HepG2 (cell line): Measurements from ENCODE around the gene WDR26. TPM values are rescaled to one million over a fixed set of nuclear protein-coding genes. Genes with fewer than 3 reads are reported as not detected.

ENCODE experiments used
- ATAC-seq: fragments of 200-7000 bp; cut with Tn5 transposase; 3 replicates; pipeline ENCODE4 v1.9.1; 2020; ENCODE audit warnings: mild to moderate bottlenecking, moderate library complexity
- Bru-seq: library from RNA; stranded (reverse); fragments of 400-500 nt; gene quantifications from one replicate; lab custom pipeline; 2021; lab: Mats Ljungman, UMichigan
- BruChase-seq, 2 experiments: library from RNA; stranded (reverse); fragments of 400-500 nt; gene quantifications; one replicate each; lab custom pipeline; 2021; lab: Mats Ljungman, UMichigan
- BruUV-seq: library from RNA; stranded (reverse); fragments of 400-500 nt; replicated peaks from 2 replicates; lab custom pipeline; 2021; lab: Mats Ljungman, UMichigan
- CTCF ChIA-PET: fragments of 300-600 bp; formaldehyde crosslinking; extraction: SDS; loops from one replicate; lab custom pipeline; 2021; ENCODE audit warnings: low total read pairs, inconsistent platforms, low intra/inter-chr PET ratio; lab: Yijun Ruan, JAX
- POLR2A ChIA-PET: fragments of 350-600 bp; sonication (Branson Sonifier 250); formaldehyde crosslinking; loops from one replicate; lab custom pipeline; 2020; ENCODE audit warnings: antibody characterized with exemption, inconsistent platforms; lab: Yijun Ruan, JAX
- DNase-seq: peaks from one replicate; pipeline ENCODE4 v3.0.0-alpha.2; 2015; ENCODE audit warnings: low spot score
- FAIRE-seq: peaks from 3 replicates; lab custom pipeline; 2011; peaks lifted over from hg19 to GRCh38; lab: Jason Lieb, UNC
- H2AFZ ChIP-seq: one replicate; pipeline ENCODE4 v1.6.1; 2011; ENCODE audit warnings: low read length, inconsistent platforms
- H3K27ac ChIP-seq: fragments of 300-600 bp; 3 replicates; pipeline ENCODE4 v1.8.0; 2011; ENCODE audit warnings: mixed run types, mild to moderate bottlenecking, mixed read lengths, low read length, inconsistent platforms; ENCODE audit not compliant: insufficient read depth; ENCODE audit errors: extremely low read length
- H3K27me3 ChIP-seq, 2 experiments: fragments of 200-600 bp in 1 of 2; 2 replicates in 1 of 2; 3 replicates in 1 of 2; pipeline versions ENCODE4 v1.6.0 to v1.8.0; 2011; ENCODE audit warnings: low read length in 2 of 2, mild to moderate bottlenecking in 2 of 2, moderate library complexity in 2 of 2, inconsistent platforms in 1 of 2; ENCODE audit not compliant: insufficient read depth in 2 of 2, control insufficient read depth in 1 of 2
- H3K36me3 ChIP-seq, 2 experiments: fragments of 200-600 bp in 1 of 2; replicated peaks in 1 of 2; 2 replicates in 1 of 2; 3 replicates in 1 of 2; pipeline versions ENCODE4 v1.5.1 to v1.8.0; 2011; ENCODE audit warnings: low read length in 2 of 2, inconsistent platforms in 1 of 2; ENCODE audit not compliant: insufficient read depth in 2 of 2, control insufficient read depth in 1 of 2
- H3K4me1 ChIP-seq: 2 replicates; pipeline ENCODE4 v1.5.1; 2012; ENCODE audit warnings: low read length, inconsistent platforms; ENCODE audit not compliant: insufficient read depth
- H3K4me2 ChIP-seq: 2 replicates; pipeline ENCODE4 v1.6.0; 2011; ENCODE audit warnings: low read depth, low read length, inconsistent platforms
- H3K4me3 ChIP-seq, 3 experiments: fragments of 200-600 bp in 1 of 3; sonication (generic), shearing (Covaris generic) in 1 of 3; replicated peaks in 1 of 3; 2 replicates each; pipeline ENCODE4 v1.5.1; 2011 to 2016; ENCODE audit warnings: low read length in 3 of 3, inconsistent platforms in 2 of 3, low read depth in 2 of 3, mild to moderate bottlenecking in 2 of 3, control low read depth in 1 of 3, mixed read lengths in 1 of 3; ENCODE audit not compliant: insufficient read depth in 1 of 3
- H3K79me2 ChIP-seq: one replicate; pipeline ENCODE4 v1.6.1; 2011; ENCODE audit warnings: low read length, inconsistent platforms; ENCODE audit not compliant: insufficient read depth
- H3K9ac ChIP-seq: 2 replicates; pipeline ENCODE4 v1.6.0; 2011; ENCODE audit warnings: mild to moderate bottlenecking, low read depth, low read length, inconsistent platforms; ENCODE audit not compliant: insufficient read depth
- H3K9me3 ChIP-seq: 2 replicates; pipeline ENCODE4 v1.5.1; 2012; ENCODE audit warnings: mild to moderate bottlenecking, low read length
- H4K20me1 ChIP-seq: 2 replicates; pipeline ENCODE4 v1.6.0; 2011; ENCODE audit warnings: inconsistent platforms, mild to moderate bottlenecking, low read length, moderate library complexity; ENCODE audit not compliant: insufficient read depth
- AHR ChIP-seq: IDR thresholded peaks from 2 replicates; pipeline ENCODE4 v1.6.1; 2018; ENCODE audit warnings: missing genetic modification reagents, missing compliant biosample characterization
- BATF2 ChIP-seq: sonication (generic); formaldehyde crosslinking; IDR thresholded peaks from 2 replicates; pipeline ENCODE4 v1.8.0; 2022; ENCODE audit warnings: mild to moderate bottlenecking, missing genetic modification reagents, moderate library complexity
- CENPX ChIP-seq: sonication (generic); formaldehyde crosslinking; IDR thresholded peaks from 2 replicates; pipeline ENCODE4 v1.9.0; 2021; ENCODE audit warnings: mild to moderate bottlenecking, missing genetic modification reagents, moderate library complexity
- NFYC ChIP-seq: IDR thresholded peaks from 2 replicates; pipeline ENCODE4 v1.6.1; 2016; ENCODE audit warnings: missing genetic modification reagents, missing compliant biosample characterization
- POLR2A ChIP-seq, 2 experiments: IDR thresholded peaks; 2 replicates each; pipeline ENCODE4 v1.6.1; 2011; ENCODE audit warnings: low read depth in 2 of 2, low read length in 2 of 2, mild to moderate bottlenecking in 1 of 2, moderate library complexity in 1 of 2; ENCODE audit not compliant: insufficient read depth in 1 of 2
- SCMH1 ChIP-seq: sonication (generic); formaldehyde crosslinking; IDR thresholded peaks from 2 replicates; pipeline ENCODE4 v1.9.0; 2021; ENCODE audit warnings: missing genetic modification reagents, mild to moderate bottlenecking, borderline replicate concordance
- ZBTB25 ChIP-seq: IDR thresholded peaks from 2 replicates; pipeline ENCODE4 v1.6.1; 2018; ENCODE audit warnings: missing genetic modification reagents
- ZFP62 ChIP-seq: sonication (generic); formaldehyde crosslinking; IDR thresholded peaks from 2 replicates; pipeline ENCODE4 v1.4.0; 2020; ENCODE audit warnings: missing genetic modification reagents
- ZNF430 ChIP-seq: sonication (generic); formaldehyde crosslinking; IDR thresholded peaks from 2 replicates; pipeline ENCODE4 v1.9.0; 2021; ENCODE audit warnings: mild to moderate bottlenecking, missing genetic modification reagents
- ZNF431 ChIP-seq: sonication (generic); formaldehyde crosslinking; IDR thresholded peaks from 2 replicates; pipeline ENCODE4 v1.9.0; 2022; ENCODE audit warnings: missing genetic modification reagents, low read depth, mild to moderate bottlenecking, borderline replicate concordance
- ZNF564 ChIP-seq: sonication (generic); formaldehyde crosslinking; IDR thresholded peaks from 2 replicates; pipeline ENCODE4 v1.8.1; 2023; ENCODE audit warnings: mild to moderate bottlenecking, missing genetic modification reagents
- ZNF616 ChIP-seq: sonication (generic); formaldehyde crosslinking; IDR thresholded peaks from 2 replicates; pipeline ENCODE4 v1.5.0; 2020; ENCODE audit warnings: low read depth, mild to moderate bottlenecking, missing genetic modification reagents
- ZNF619 ChIP-seq: sonication (generic); formaldehyde crosslinking; IDR thresholded peaks from 2 replicates; pipeline ENCODE4 v1.4.0; 2020; ENCODE audit warnings: mild to moderate bottlenecking, missing genetic modification reagents
- ZNF660 ChIP-seq: sonication (generic); formaldehyde crosslinking; IDR thresholded peaks from 2 replicates; pipeline ENCODE4 v1.5.1; 2020; ENCODE audit warnings: mild to moderate bottlenecking, low read depth, missing genetic modification reagents, borderline replicate concordance
- ZNF720 ChIP-seq: sonication (generic); formaldehyde crosslinking; IDR thresholded peaks from 2 replicates; pipeline ENCODE4 v1.4.0; 2020; ENCODE audit warnings: missing genetic modification reagents
- ZNF740 ChIP-seq: sonication (generic); formaldehyde crosslinking; IDR thresholded peaks from 2 replicates; pipeline ENCODE4 v1.4.0; 2020; ENCODE audit warnings: missing genetic modification reagents
- ZSCAN31 ChIP-seq: sonication (generic); formaldehyde crosslinking; IDR thresholded peaks from 2 replicates; pipeline ENCODE4 v1.5.0; 2020; ENCODE audit warnings: low read depth, mild to moderate bottlenecking, missing genetic modification reagents
- WGBS: methylation state at CpG from one replicate; pipeline ENCODE4 v1.1.6; 2017; ENCODE audit warnings: low lambda C conversion rate; 5-methylcytosine and 5-hydroxymethylcytosine counted together
- in situ Hi-C: cut with HindIII; loops from 2 replicates; pipeline ENCODE4 v1.10.0; 2017; ENCODE audit warnings: low pct_unique_long_range_greater_than_20kb; ENCODE audit not compliant: extremely low pct_ligation_motif_present
- intact Hi-C: fragments of 100-400 bp; cut with micrococcal nuclease; formaldehyde crosslinking; loops from one replicate; pipeline ENCODE4 v1.10.0; 2022; ENCODE audit not compliant: unreplicated experiment
- long read RNA-seq, 2 experiments: library from RNA in 1 of 2; library from polyadenylated mRNA in 1 of 2; stranded (forward) in 1 of 2; unstranded in 1 of 2; transcript quantifications; one replicate each; pipeline ENCODE4 v2.0.0, GENCODE V29; 2019 to 2022
- polyA minus RNA-seq, 3 experiments: library from RNA; depleted of rRNA, polyadenylated mRNA; stranded (reverse); fragments of >200 nt; gene quantifications; 2 replicates each; pipeline ENCODE4 v1.2.3, GENCODE V29; 2011; ENCODE audit warnings: low replicate concordance in 1 of 3
- polyA plus RNA-seq, 8 experiments: library from polyadenylated mRNA; depleted of rRNA in 3 of 8; stranded (reverse) in 7 of 8; unstranded in 1 of 8; fragments of >200 nt; fragmentation: Illumina TruSeq in 4 of 8; extraction: Trizol in 4 of 8; gene quantifications; 2 replicates each; pipeline versions ENCODE4 v1.2.1 to v1.2.3, GENCODE V29; 2011 to 2016; ENCODE audit warnings: low read depth in 4 of 8, missing spikeins in 1 of 8, mixed read lengths in 1 of 8; ENCODE audit not compliant: insufficient read depth in 1 of 8
- total RNA-seq, 5 experiments: library from RNA; depleted of rRNA; stranded (reverse); fragments of >200 nt; fragmentation: Illumina TruSeq; extraction: Trizol; gene quantifications; 2 replicates each; pipeline ENCODE4 v1.2.3, GENCODE V29; 2016; ENCODE audit warnings: low read depth in 1 of 5

Gene WDR26
- 13.2 and 24.6 TPM in 2 replicates for total RNA-seq (2016; rRNA removed; fragmentation: Illumina TruSeq; extraction: Trizol)
- total RNA-seq (2016; cell fraction: cytosol; rRNA removed; fragmentation: Illumina TruSeq; extraction: Trizol; ENCODE audit: low read depth): 2.7 and 3.3 TPM in 2 replicates
- total RNA-seq (2016; cell fraction: insoluble cytoplasmic fraction; rRNA removed; fragmentation: Illumina TruSeq; extraction: Trizol): 13.3 and 24.2 TPM in 2 replicates
- 12.5 and 15.1 TPM in 2 replicates for total RNA-seq (2016; cell fraction: membrane; rRNA removed; fragmentation: Illumina TruSeq; extraction: Trizol)
- 32.3 and 36.8 TPM in 2 replicates for total RNA-seq (2016; cell fraction: nucleus; rRNA removed; fragmentation: Illumina TruSeq; extraction: Trizol)
- polyA plus RNA-seq (2011; rRNA removed): 23.3 and 23.7 TPM in 2 replicates
- 8.6 and 13.7 TPM in 2 replicates for polyA plus RNA-seq (2011; cell fraction: cytosol; rRNA removed)
- polyA plus RNA-seq (2011; cell fraction: nucleus; rRNA removed): 39.3 and 44.1 TPM in 2 replicates
- polyA plus RNA-seq (2012): 39.2 and 40.9 TPM in 2 replicates
- 1.7 and 1.9 TPM in 2 replicates for polyA plus RNA-seq (2016; cell fraction: cytosol; fragmentation: Illumina TruSeq; extraction: Trizol; ENCODE audit: low read depth)
- polyA plus RNA-seq (2016; cell fraction: insoluble cytoplasmic fraction; fragmentation: Illumina TruSeq; extraction: Trizol; ENCODE audit: low read depth): 30.4 and 32.4 TPM in 2 replicates
- 7.1 and 8.8 TPM in 2 replicates for polyA plus RNA-seq (2016; cell fraction: membrane; fragmentation: Illumina TruSeq; extraction: Trizol; ENCODE audit: low read depth)
- 48.4 and 49.1 TPM in 2 replicates for polyA plus RNA-seq (2016; cell fraction: nucleus; fragmentation: Illumina TruSeq; extraction: Trizol; ENCODE audit: insufficient read depth, low read depth)
- 29.3 and 32.7 TPM in 2 replicates for polyA minus RNA-seq (2011; rRNA and poly(A)+ RNA removed; ENCODE audit: low replicate concordance)
- polyA minus RNA-seq (2011; cell fraction: cytosol; rRNA and poly(A)+ RNA removed): 44.8 and 53.5 TPM in 2 replicates
- polyA minus RNA-seq (2011; cell fraction: nucleus; rRNA and poly(A)+ RNA removed): 117 and 134 TPM in 2 replicates
- Bru-seq, nascent RNA: percentile 93 among the genes with signal in this experiment
- BruChase-seq, experiment 1, labeled RNA remaining after a 6-hour chase: percentile 95 among the genes with signal in this experiment
- percentile 94 among the genes with signal in this experiment for BruChase-seq, experiment 2, labeled RNA remaining after a 2-hour chase
- long read RNA-seq, experiment 1, full-length matches to known transcripts: 1 of 9 reads
- long read RNA-seq, experiment 1, partial matches to known transcripts: 0 of 9 reads
- long read RNA-seq, experiment 1, other reads (novel, unspliced or antisense): 8 of 9 reads
- long read RNA-seq, experiment 2, full-length matches to known transcripts: 10 of 86 reads
- long read RNA-seq, experiment 2, partial matches to known transcripts: 11 of 86 reads
- long read RNA-seq, experiment 2, other reads (novel, unspliced or antisense): 65 of 86 reads

- peak within 1 kb of the TSS; percentile 66 for H2AFZ ChIP-seq
- peak; percentile 93 for ATAC-seq
- ChIA-PET CTCF (no interaction called here), POLR2A (interaction anchor here (0.9 to 1.3 kb wide), 4 partner anchors 8 to 30 kb away, joined by 3 to 6 read pairs (median 4); no protein-coding TSS in a partner anchor)
- peak within 1 kb of the TSS; percentile 82 for H3K9ac ChIP-seq
- H3K27me3 ChIP-seq: no peaks in the 10 kb centered on the region; a peak in 1 of 5 replicates
- peaks cover 0 to 1% of the 10 kb centered on the region in 2 experiments; a peak in 1 of 5 replicates for H3K36me3 ChIP-seq
- H3K4me1 ChIP-seq: peaks cover 62% of the 10 kb centered on the region
- peak; percentile 89 for DNase-seq
- H3K4me3 ChIP-seq: peak within 1 kb of the TSS; percentile 89 to 95 (median 90)
- 0% methylated on average over 5 of the region's 46 CpGs for WGBS
- H3K9me3 ChIP-seq: no peaks in the 10 kb centered on the region
- peak; percentile 30 for FAIRE-seq
- H3K4me2 ChIP-seq: peak within 1 kb of the TSS; percentile 85
- intact Hi-C loops: no loop called here
- peaks cover 25% of the 10 kb centered on the region for H4K20me1 ChIP-seq
- peaks cover 49% of the 10 kb centered on the region for H3K79me2 ChIP-seq
- no TSS peak for BruUV-seq
- in situ Hi-C loops: no loop called here
- H3K27ac ChIP-seq: peak within 1 kb of the TSS; percentile 65
- TF ChIP-seq ZSCAN31 (CRISPR knock-in tag) (0 out of 2 replicates have a peak, but pooled peaks have one; percentile 23), SCMH1 (CRISPR knock-in tag) (no peak), ZNF616 (CRISPR knock-in tag) (peak; percentile 53; the same call in 1 of the 2 replicates), ZFP62 (CRISPR knock-in tag) (no peak), POLR2A (IDR thresholded peaks at IDR 0.05; ENCODE audit: insufficient read depth in 1 of 2, low read depth in 2 of 2, low read length in 2 of 2) (peak; percentile 79 to 85), ZNF660 (no peak), ZBTB25 (CRISPR knock-in tag) (peak; percentile 61; the same call in 1 of the 2 replicates), ZNF430 (peak; percentile 81; the same call in 1 of the 2 replicates), ZNF720 (CRISPR knock-in tag) (no peak), ZNF740 (peak; percentile 52; the same call in 1 of the 2 replicates), ZNF564 (CRISPR knock-in tag) (peak; percentile 69; the same call in 1 of the 2 replicates), AHR (CRISPR knock-in tag) (peak; percentile 85; the same call in 1 of the 2 replicates), CENPX (CRISPR knock-in tag) (no peak), BATF2 (CRISPR knock-in tag) (peak; percentile 63; the same call in 1 of the 2 replicates), ZNF431 (no peak), NFYC (CRISPR knock-in tag) (peak; percentile 30; the same call in 1 of the 2 replicates), ZNF619 (0 out of 2 replicates have a peak, but pooled peaks have one; percentile 50)
Measured at GRCh38 chr1:224434691-224435317, at the start of gene WDR26. TSS of gene WDR26 (minus strand) at chr1:224434797.
